Stimulated activated effector memory CD8-positive, alpha-beta T cell treated with anti-CD3 and anti-CD28 coated beads, Interleukin-12 subunit alpha, Interleukin-12 subunit beta, amount 100 ng/mL, for 72 hours (primary cell): ENCODE measurements around the gene SPATA13.
"Not testable (repeated sequence)": the region's sequence is repeated elsewhere in the genome, so short reads cannot be mapped to it uniquely, and the experiment has no call there.

Experiments
- ATAC-seq: fragments of 150-1000 bp; cut with Tn5 transposase; 2 replicates; pipeline ENCODE4 v1.10.0; 2021
- DNase-seq, 2 donors: peaks; one replicate each; pipeline ENCODE4 v3.0.0; 2021 to 2022; ENCODE audit warnings: low spot score in 2 of 2
- H3K27ac Mint-ChIP-seq: one replicate; pipeline ENCODE4 v1.8.0; 2022; ENCODE audit warnings: mild to moderate bottlenecking, mixed read lengths
- H3K36me3 Mint-ChIP-seq: one replicate; pipeline ENCODE4 v1.8.0; 2022; ENCODE audit warnings: mild to moderate bottlenecking, mixed read lengths
- H3K4me1 Mint-ChIP-seq: one replicate; pipeline ENCODE4 v1.8.0; 2022; ENCODE audit warnings: mixed read lengths
- H3K4me3 Mint-ChIP-seq: one replicate; pipeline ENCODE4 v1.8.0; 2022; ENCODE audit warnings: mild to moderate bottlenecking, mixed read lengths
- H3K9me3 Mint-ChIP-seq: one replicate; pipeline ENCODE4 v1.8.0; 2022; ENCODE audit warnings: mixed read lengths

The SPATA13 gene

DNA sequence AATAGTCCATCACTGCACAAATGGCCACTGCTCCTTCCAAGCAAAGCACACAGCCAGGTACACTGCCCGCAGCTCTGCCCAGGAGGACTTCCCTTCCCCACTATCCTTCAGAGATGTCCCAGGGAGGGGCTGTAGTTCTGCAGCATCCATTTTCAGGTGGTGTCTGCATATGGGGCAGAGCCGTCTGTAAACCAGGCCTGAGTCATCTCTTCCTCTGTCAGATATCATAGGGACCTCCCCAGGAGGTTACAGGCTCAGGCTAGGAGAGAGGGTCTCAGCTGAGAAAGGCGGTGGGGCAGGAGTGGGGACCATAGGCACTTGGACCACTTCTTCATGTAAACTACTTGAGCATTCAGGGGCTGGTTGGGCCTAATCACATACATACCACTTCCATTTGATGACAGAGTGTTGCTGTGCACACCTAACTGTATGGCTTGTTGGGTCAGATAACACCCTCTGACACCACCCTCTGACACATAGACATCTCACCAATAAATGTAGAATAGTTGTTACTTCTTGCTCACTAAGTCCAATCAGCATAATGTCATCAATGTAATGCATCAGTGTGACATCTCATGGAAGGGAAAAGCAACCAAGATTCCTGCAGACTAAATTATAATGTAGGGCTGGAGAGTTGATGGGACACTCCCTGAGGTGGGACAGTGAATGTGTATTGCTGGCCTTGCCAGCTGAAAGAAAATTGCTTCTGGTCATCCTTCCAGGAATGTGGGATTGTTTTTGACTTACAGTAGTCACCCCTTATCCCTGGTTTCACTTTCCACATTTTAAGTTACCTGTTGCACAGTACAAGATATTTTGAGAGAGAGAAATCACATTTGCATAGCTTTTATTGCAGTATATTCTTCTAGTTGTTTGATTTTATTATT, 189.5 kb downstream of the SPATA13 start:
- ATAC-seq, result peak; percentile 69
- H3K9me3 Mint-ChIP-seq, H3K27ac Mint-ChIP-seq, H3K4me3 Mint-ChIP-seq, DNase-seq, H3K4me1 Mint-ChIP-seq, H3K36me3 Mint-ChIP-seq: not testable (repeated sequence)

DNA sequence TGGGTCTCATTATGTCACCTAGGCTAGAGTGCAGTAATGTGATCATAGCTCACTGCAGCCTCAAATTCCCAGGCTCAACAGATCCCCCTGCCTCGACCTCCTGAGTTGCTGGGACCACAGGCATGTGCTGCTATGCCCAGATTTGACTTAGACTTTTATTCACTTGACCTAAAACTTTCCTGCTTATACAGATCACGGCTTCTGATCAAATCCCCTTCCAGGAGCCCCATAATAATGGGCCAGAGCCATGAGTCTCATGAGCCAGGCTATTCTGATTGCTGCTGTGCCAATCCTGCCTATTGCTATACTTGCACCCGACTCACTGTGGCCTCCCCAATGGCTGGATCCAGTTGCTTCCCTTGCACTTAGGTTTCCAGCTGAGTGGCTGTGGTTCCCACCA, 190.9 kb downstream of the SPATA13 start:
- no peak for ATAC-seq
- no peak overlapping the region for H3K4me3 Mint-ChIP-seq
- H3K9me3 Mint-ChIP-seq, result no peaks in the 10 kb centered on the region
- H3K4me1 Mint-ChIP-seq, result no peaks in the 10 kb centered on the region
- no peaks in the 10 kb centered on the region for H3K36me3 Mint-ChIP-seq
- H3K27ac Mint-ChIP-seq, result no peak overlapping the region
- DNase-seq, result no peak

DNA sequence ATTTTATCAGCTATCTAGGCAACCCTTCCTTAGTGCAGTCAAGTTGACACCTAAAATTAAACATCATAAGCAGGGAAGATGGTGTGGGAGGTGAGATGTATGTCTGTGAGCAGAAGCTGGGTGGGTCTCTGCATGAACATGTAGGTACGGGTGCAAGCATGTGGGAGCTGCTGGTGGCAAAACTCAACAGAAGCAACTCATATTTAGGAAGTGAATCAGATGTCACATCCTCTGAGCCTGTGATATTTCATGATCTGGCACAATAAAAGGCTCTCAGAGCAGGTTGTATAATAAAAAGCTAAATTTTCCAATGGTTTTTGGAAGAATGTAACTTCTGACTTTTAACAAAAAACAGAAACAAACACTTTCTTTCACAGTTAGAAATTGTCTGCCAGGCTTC, 193.2 kb downstream of the SPATA13 start:
- no peak for DNase-seq
- Mint-ChIP-seq H3K4me1 (no peaks in the 10 kb centered on the region), H3K27ac (no peak overlapping the region), H3K36me3 (no peaks in the 10 kb centered on the region), H3K4me3 (no peak overlapping the region), H3K9me3 (no peaks in the 10 kb centered on the region)
- no peak for ATAC-seq

DNA sequence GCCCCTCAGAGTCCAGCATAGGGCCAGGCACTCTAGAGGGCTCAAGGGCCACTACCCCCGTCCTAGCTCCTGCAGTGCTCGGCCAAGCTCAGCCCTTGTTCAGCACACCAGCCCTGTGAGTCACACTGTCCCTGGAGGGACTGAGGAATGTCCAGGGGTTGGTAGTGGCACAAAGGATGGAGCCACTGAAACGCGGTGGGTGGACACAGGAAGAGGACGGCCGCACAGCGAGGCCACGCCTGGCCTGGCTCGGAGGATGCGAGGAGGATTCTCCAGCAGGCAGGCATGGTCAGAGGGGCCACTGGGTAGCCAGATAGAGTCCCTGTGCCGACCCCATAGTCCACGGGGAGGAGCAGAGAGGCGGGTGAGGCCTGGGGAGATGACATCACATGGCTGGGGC, 194.6 kb downstream of the SPATA13 start:
- Mint-ChIP-seq H3K4me3 (no peak overlapping the region), H3K4me1 (no peaks in the 10 kb centered on the region), H3K9me3 (no peaks in the 10 kb centered on the region), H3K27ac (no peak overlapping the region), H3K36me3 (no peaks in the 10 kb centered on the region)
- DNase-seq, result no peak
- peak; percentile 9 for ATAC-seq

DNA sequence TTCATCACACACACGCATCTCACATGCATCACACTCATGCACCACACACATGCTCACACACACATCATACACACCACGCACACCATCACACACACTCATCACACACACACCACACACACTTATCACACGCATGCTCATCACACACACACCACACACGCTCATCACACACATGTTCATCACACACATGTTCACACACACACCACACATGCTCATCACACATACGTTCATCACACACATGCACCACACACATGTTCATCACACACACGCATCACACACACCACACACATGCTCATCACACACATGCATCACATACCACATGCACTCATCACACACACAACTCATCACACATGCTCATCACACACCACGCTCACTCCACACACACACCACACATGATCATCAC, 195.8 kb downstream of the SPATA13 start:
- DNase-seq (no peak), ATAC-seq (no peak)

More for the DNA sequence above, 195.8 kb downstream of the SPATA13 start:
- Mint-ChIP-seq H3K9me3 (no peaks in the 10 kb centered on the region), H3K36me3 (no peaks in the 10 kb centered on the region), H3K4me3 (no peak overlapping the region), H3K4me1 (no peaks in the 10 kb centered on the region), H3K27ac (no peak overlapping the region)
